Activated CD8-positive, alpha-beta T cell treated with anti-CD3 and anti-CD28 coated beads for 36 hours (primary cell): ENCODE results near the gene EPGN. TPM values are rescaled to one million over a fixed set of nuclear protein-coding genes. Genes with fewer than 3 reads are reported as not detected.

Experiments used
- ATAC-seq: fragments of 200-7000 bp; cut with Tn5 transposase; one replicate; pipeline ENCODE4 v1.10.0; 2021; ENCODE audit warnings: mild to moderate bottlenecking, moderate library complexity
- CTCF ChIA-PET: fragments of 350-600 bp; sonication (Branson Sonifier 250); formaldehyde crosslinking; loops from one replicate; lab custom pipeline; 2021; ENCODE audit warnings: antibody characterized with exemption; lab: Charles Lee
- POLR2A ChIA-PET: fragments of 350-600 bp; sonication (Branson Sonifier 250); formaldehyde crosslinking; loops from one replicate; lab custom pipeline; 2021; ENCODE audit warnings: antibody characterized with exemption; lab: Charles Lee
- DNase-seq: peaks from one replicate; pipeline ENCODE4 v3.0.0-alpha.2; 2020
- H3K27ac Mint-ChIP-seq: one replicate; pipeline ENCODE4 v1.8.0; 2021; ENCODE audit warnings: mild to moderate bottlenecking, mixed read lengths
- H3K27me3 Mint-ChIP-seq: one replicate; pipeline ENCODE4 v1.8.0; 2021; ENCODE audit warnings: mixed read lengths
- H3K36me3 Mint-ChIP-seq: one replicate; pipeline ENCODE4 v1.8.0; 2021; ENCODE audit warnings: low read depth, mixed read lengths
- H3K4me1 Mint-ChIP-seq: one replicate; pipeline ENCODE4 v1.8.0; 2021; ENCODE audit warnings: low read depth, mixed read lengths
- H3K4me3 Mint-ChIP-seq: one replicate; pipeline ENCODE4 v1.8.0; 2021; ENCODE audit warnings: mild to moderate bottlenecking, moderate library complexity, mixed read lengths
- H3K9me3 Mint-ChIP-seq: one replicate; pipeline ENCODE4 v1.8.0; 2021; ENCODE audit warnings: mixed read lengths
- intact Hi-C: fragments of 100-400 bp; cut with micrococcal nuclease; formaldehyde crosslinking; loops from one replicate; pipeline ENCODE4 v1.10.0; 2022
- total RNA-seq, 2 experiments: library from RNA; stranded (reverse); gene quantifications; one replicate each; pipeline ENCODE4 v1.2.3, GENCODE V29; 2021
- TF ChIP-seq, protein P1 (sequence below): fragments of 200-600 bp; IDR thresholded peaks from one replicate; pipeline ENCODE4 v1.8.0; 2022; ENCODE audit warnings: antibody characterized with exemption, mild to moderate bottlenecking

EPGN gene
- total RNA-seq, 2 experiments from 2014 or later = not detected

DNA sequence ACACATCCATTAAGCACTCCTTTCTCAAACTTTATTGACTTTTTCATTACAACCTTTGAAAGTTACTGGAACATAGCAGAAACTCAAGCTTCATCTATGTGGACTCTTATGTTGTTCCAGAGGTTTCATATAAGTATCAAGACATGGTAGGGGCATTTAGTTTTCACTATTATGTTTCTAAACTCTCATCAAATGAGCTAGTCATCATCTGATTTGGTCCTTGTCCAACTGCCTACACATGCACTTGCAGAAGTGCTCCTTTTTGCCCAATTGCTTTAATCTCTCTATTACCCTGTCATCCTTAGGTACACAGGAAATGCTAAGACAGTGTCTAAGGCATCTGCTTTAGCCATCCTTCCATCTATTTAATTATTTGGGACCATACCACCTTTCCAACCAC lies 42.2 kb upstream of the EPGN start:
- Mint-ChIP-seq H3K36me3 (no peaks in the 10 kb centered on the region), H3K4me1 (peaks cover 5% of the 10 kb centered on the region), H3K4me3 (no peak overlapping the region), H3K9me3 (no peaks in the 10 kb centered on the region), H3K27ac (no peak overlapping the region), H3K27me3 (no peaks in the 10 kb centered on the region)
- ATAC-seq (no peak), DNase-seq (no peak)
- ChIA-PET CTCF (interaction anchor here (1.2 kb wide), 1 partner anchor 37 kb away, joined by 3 read pairs; no protein-coding TSS in a partner anchor), POLR2A (interaction anchor here (0.7 kb wide), 1 partner anchor 418 kb away, joined by 3 read pairs; no protein-coding TSS in a partner anchor)
- TF ChIP-seq, protein P1, sequence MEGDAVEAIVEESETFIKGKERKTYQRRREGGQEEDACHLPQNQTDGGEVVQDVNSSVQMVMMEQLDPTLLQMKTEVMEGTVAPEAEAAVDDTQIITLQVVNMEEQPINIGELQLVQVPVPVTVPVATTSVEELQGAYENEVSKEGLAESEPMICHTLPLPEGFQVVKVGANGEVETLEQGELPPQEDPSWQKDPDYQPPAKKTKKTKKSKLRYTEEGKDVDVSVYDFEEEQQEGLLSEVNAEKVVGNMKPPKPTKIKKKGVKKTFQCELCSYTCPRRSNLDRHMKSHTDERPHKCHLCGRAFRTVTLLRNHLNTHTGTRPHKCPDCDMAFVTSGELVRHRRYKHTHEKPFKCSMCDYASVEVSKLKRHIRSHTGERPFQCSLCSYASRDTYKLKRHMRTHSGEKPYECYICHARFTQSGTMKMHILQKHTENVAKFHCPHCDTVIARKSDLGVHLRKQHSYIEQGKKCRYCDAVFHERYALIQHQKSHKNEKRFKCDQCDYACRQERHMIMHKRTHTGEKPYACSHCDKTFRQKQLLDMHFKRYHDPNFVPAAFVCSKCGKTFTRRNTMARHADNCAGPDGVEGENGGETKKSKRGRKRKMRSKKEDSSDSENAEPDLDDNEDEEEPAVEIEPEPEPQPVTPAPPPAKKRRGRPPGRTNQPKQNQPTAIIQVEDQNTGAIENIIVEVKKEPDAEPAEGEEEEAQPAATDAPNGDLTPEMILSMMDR = no peak
- intact Hi-C loops = no loop called here

DNA sequence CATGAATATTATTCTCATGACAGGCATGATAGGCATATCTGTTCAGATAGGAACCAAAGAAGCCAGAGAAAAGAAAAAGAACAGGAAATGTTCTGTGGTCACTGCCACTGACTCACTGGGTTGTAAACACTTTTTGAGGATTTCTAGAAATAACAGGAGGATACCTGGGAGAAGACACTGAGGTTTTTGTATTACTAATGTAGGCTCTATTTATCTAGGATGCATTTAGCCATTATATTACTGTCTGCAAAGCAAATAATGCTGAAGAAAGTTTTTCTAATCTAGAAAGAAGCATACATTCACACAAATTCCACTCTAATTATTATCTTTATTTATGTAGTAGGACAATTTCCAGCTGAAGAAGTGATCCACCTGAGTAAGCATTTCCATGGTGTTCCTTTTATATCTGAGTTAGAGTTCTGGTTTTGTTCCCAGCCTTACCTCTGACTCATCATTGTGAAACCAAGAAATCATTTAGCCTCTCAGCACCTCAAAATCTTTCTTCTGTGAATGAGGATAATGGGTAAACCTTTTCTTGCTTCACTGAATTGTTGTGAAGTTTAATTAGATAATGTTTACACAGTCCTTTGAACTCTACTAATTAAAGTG lies 40.2 kb upstream of the EPGN start:
- ChIA-PET POLR2A (no interaction called here), CTCF (no interaction called here)
- DNase-seq (no peak), ATAC-seq (no peak)
- H3K36me3 Mint-ChIP-seq = no peaks in the 10 kb centered on the region
- H3K27me3 Mint-ChIP-seq = no peaks in the 10 kb centered on the region
- no peak overlapping the region for H3K4me3 Mint-ChIP-seq
- no peaks in the 10 kb centered on the region for H3K9me3 Mint-ChIP-seq
- H3K4me1 Mint-ChIP-seq = peaks cover 5% of the 10 kb centered on the region
- no peak overlapping the region for H3K27ac Mint-ChIP-seq
- intact Hi-C loops = no loop called here
- TF ChIP-seq, protein P1 = no peak

- ChIA-PET POLR2A (no interaction called here), CTCF (no interaction called here)
- Mint-ChIP-seq H3K4me1 (peaks cover 5% of the 10 kb centered on the region), H3K27ac (no peak overlapping the region), H3K4me3 (no peak overlapping the region), H3K9me3 (no peaks in the 10 kb centered on the region), H3K36me3 (no peaks in the 10 kb centered on the region), H3K27me3 (no peaks in the 10 kb centered on the region)
- TF ChIP-seq, protein P1 = no peak
- ATAC-seq (no peak), DNase-seq (no peak)
- intact Hi-C loops = no loop called here
Measured at GRCh38 chr4:74268643-74269042, 39.6 kb upstream of the EPGN start.

GRCh38 chr4:74278490-74278889 lies 29.8 kb upstream of the EPGN start:
- DNase-seq (no peak), ATAC-seq (no peak)
- H3K4me1 Mint-ChIP-seq = no peaks in the 10 kb centered on the region
- H3K4me3 Mint-ChIP-seq = no peak overlapping the region
- intact Hi-C loops = no loop called here
- ChIA-PET POLR2A (no interaction called here), CTCF (interaction anchor here (0.8 kb wide), 1 partner anchor 19 kb away, joined by 3 read pairs; no protein-coding TSS in a partner anchor)
- H3K36me3 Mint-ChIP-seq = no peaks in the 10 kb centered on the region
- H3K27ac Mint-ChIP-seq = no peak overlapping the region
- TF ChIP-seq, protein P1 = no peak
- H3K27me3 Mint-ChIP-seq = no peaks in the 10 kb centered on the region
- no peaks in the 10 kb centered on the region for H3K9me3 Mint-ChIP-seq

GRCh38 chr4:74279716-74280115 lies 28.6 kb upstream of the EPGN start:
- Mint-ChIP-seq H3K27ac (no peak overlapping the region), H3K4me1 (no peaks in the 10 kb centered on the region), H3K27me3 (no peaks in the 10 kb centered on the region), H3K9me3 (no peaks in the 10 kb centered on the region), H3K36me3 (no peaks in the 10 kb centered on the region), H3K4me3 (no peak overlapping the region)
- CTCF ChIA-PET = no interaction called here
- intact Hi-C loops = no loop called here
- DNase-seq (no peak), ATAC-seq (no peak)
- TF ChIP-seq, protein P1 = no peak
- POLR2A ChIA-PET = interaction anchor here (0.6 kb wide), 1 partner anchor 511 kb away, joined by 3 read pairs; no protein-coding TSS in a partner anchor
